Thoracic aorta (tissue), 2 donors: Measurements from ENCODE around the gene EN1. TPM values are rescaled to one million over a fixed set of nuclear protein-coding genes. Genes with fewer than 3 reads are reported as not detected.

Experiments used
- ATAC-seq: fragments of 150-250 bp; one replicate; pipeline ENCODE4 v1.8.0; 2017; ENCODE audit warnings: low read depth; ENCODE audit not compliant: insufficient number of reproducible peaks, low FRiP score
- DNase-seq: peaks from one replicate; pipeline ENCODE4 v3.0.0-alpha.2; 2020; ENCODE audit warnings: low spot score
- H3K27ac ChIP-seq, 2 donors: fragments of 200-600 bp; sonication (generic); 1 replicate in 1 of 2; 2 replicates in 1 of 2; pipeline ENCODE4 v1.5.1; 2016; ENCODE audit warnings: mild to moderate bottlenecking in 2 of 2, moderate library complexity in 2 of 2
- H3K27me3 ChIP-seq: fragments of 200-600 bp; sonication (generic); replicated peaks from 2 replicates; pipeline ENCODE4 v1.6.0; 2016; ENCODE audit warnings: mild to moderate bottlenecking; ENCODE audit not compliant: insufficient read depth
- H3K36me3 ChIP-seq: fragments of 200-600 bp; sonication (generic); one replicate; pipeline ENCODE4 v1.5.1; 2016
- H3K4me1 ChIP-seq, 2 donors: fragments of 200-600 bp; sonication (generic); 1 replicate in 1 of 2; 2 replicates in 1 of 2; pipeline versions ENCODE4 v1.5.1 to v1.6.0; 2016; ENCODE audit warnings: low read depth in 2 of 2, mild to moderate bottlenecking in 1 of 2; ENCODE audit not compliant: control insufficient read depth in 1 of 2
- H3K4me3 ChIP-seq: fragments of 200-600 bp; sonication (generic); 2 replicates; pipeline ENCODE4 v1.5.1; 2016; ENCODE audit warnings: mild to moderate bottlenecking
- H3K9me3 ChIP-seq: fragments of 200-600 bp; sonication (generic); 2 replicates; pipeline ENCODE4 v1.5.1; 2016
- total RNA-seq, 2 donors: library from RNA; depleted of rRNA; stranded (reverse); fragments of >200 nt; gene quantifications; one replicate each; pipeline versions ENCODE4 v1.1.0 to v1.2.3, GENCODE V29; 2016
- TF ChIP-seq, protein P1 (sequence below): fragments of 200-600 bp; sonication (generic); IDR thresholded peaks from one replicate; pipeline ENCODE4 v1.5.1; 2019; ENCODE audit warnings: antibody characterized with exemption

EN1 gene
- total RNA-seq, result not detected

GRCh38 chr2:118846953-118847761 is at the start of gene EN1:
TSS of gene EN1 (minus strand) at chr2:118847648. CDS start at chr2:118847167, 481 bp downstream.
- H3K4me3 ChIP-seq, result peak within 1 kb of the TSS; percentile 67
- TF ChIP-seq, protein P1, sequence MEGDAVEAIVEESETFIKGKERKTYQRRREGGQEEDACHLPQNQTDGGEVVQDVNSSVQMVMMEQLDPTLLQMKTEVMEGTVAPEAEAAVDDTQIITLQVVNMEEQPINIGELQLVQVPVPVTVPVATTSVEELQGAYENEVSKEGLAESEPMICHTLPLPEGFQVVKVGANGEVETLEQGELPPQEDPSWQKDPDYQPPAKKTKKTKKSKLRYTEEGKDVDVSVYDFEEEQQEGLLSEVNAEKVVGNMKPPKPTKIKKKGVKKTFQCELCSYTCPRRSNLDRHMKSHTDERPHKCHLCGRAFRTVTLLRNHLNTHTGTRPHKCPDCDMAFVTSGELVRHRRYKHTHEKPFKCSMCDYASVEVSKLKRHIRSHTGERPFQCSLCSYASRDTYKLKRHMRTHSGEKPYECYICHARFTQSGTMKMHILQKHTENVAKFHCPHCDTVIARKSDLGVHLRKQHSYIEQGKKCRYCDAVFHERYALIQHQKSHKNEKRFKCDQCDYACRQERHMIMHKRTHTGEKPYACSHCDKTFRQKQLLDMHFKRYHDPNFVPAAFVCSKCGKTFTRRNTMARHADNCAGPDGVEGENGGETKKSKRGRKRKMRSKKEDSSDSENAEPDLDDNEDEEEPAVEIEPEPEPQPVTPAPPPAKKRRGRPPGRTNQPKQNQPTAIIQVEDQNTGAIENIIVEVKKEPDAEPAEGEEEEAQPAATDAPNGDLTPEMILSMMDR, result no peak
- no peaks in the 10 kb centered on the region for H3K9me3 ChIP-seq
- DNase-seq (no peak), ATAC-seq (no peak)
- H3K27ac ChIP-seq, result no peak within 1 kb of the TSS
- H3K4me1 ChIP-seq, result peaks cover 22 to 36% of the 10 kb centered on the region in 2 donors
- peaks cover 45% of the 10 kb centered on the region for H3K27me3 ChIP-seq
- no peaks in the 10 kb centered on the region for H3K36me3 ChIP-seq

GRCh38 chr2:118893100-118893499 is 45.7 kb upstream of the EN1 start:
- TF ChIP-seq, protein P1, result no peak
- DNase-seq, result no peak

DNA sequence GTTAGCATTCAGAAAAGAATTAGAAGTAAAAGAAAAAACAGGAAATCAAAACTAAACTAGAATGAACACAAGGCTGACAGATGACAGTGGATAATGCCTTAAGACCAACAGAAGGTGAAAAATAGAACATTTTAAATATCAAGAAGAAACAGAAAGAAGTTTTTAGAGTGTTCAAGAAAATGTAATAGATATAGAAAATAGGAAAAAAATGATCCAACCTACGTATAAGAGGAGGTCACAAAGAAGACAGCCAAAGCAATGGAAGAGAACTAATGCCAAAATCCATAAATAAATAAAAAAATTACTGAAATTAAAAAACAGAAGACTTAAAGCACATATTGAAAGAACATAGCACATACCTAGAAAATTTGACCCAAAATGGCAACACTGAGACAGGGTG is 42.5 kb upstream of the EN1 start:
- Histone ChIP-seq H3K4me1 (no peaks in the 10 kb centered on the region), H3K27ac (no peak overlapping the region), H3K27me3 (no peaks in the 10 kb centered on the region), H3K9me3 (peaks cover 11% of the 10 kb centered on the region), H3K36me3 (no peaks in the 10 kb centered on the region), H3K4me3 (no peak overlapping the region)
- TF ChIP-seq, protein P1, result no peak
- ATAC-seq (no peak), DNase-seq (no peak)

More at GRCh38 chr2:118893100-118893499, 45.7 kb upstream of the EN1 start:
- Histone ChIP-seq H3K4me1 (no peaks in the 10 kb centered on the region), H3K27ac (no peak overlapping the region), H3K27me3 (no peaks in the 10 kb centered on the region), H3K4me3 (no peak overlapping the region), H3K9me3 (peaks cover 11% of the 10 kb centered on the region), H3K36me3 (no peaks in the 10 kb centered on the region)
- no peak for ATAC-seq

GRCh38 chr2:118883792-118884191 is 36.3 kb upstream of the EN1 start:
- Histone ChIP-seq H3K4me1 (no peaks in the 10 kb centered on the region), H3K4me3 (no peak overlapping the region), H3K36me3 (no peaks in the 10 kb centered on the region), H3K27me3 (no peaks in the 10 kb centered on the region), H3K27ac (no peak overlapping the region), H3K9me3 (no peaks in the 10 kb centered on the region)
- no peak for DNase-seq
- no peak for ATAC-seq
- TF ChIP-seq, protein P1, result no peak

DNA sequence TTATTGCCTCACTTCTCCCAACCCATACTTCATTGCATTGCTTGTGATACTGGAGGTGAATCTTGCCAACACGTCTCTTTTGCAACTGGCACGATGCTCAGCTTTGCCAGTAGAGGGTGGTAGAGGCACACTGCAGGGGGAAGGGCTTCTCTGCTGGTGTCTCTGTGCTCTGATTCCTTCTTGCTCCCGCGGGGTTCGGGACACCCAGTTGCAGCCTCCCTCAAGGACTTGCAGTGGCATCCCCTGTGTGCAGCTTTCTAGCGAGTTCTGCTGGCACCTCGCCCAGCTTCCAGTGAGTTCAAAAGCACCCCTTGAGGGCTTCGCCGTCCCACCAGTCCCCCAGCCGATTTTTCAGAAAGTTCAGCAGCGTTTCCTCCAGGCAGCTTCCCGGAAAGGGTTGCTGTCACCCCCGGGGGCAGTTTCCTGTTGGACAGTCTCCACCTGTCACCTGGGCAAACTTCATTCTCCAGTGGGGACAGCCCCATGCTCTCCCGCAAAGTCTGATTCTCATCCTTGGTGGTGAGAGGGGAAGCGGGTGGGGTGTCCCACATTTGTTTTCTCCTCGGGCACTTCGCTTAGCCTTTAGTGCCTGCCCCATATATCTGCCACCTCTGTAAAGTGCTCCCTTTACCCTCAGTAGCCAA is 35.4 kb upstream of the EN1 start:
- no peaks in the 10 kb centered on the region for H3K4me1 ChIP-seq
- DNase-seq, result no peak

More for the DNA sequence above, 35.4 kb upstream of the EN1 start:
- H3K9me3 ChIP-seq, result no peaks in the 10 kb centered on the region
- no peak overlapping the region for H3K4me3 ChIP-seq
- H3K27ac ChIP-seq, result no peak overlapping the region
- ATAC-seq, result no peak
- TF ChIP-seq, protein P1, result peak; percentile 51
- H3K27me3 ChIP-seq, result no peaks in the 10 kb centered on the region
- H3K36me3 ChIP-seq, result no peaks in the 10 kb centered on the region
